Neural progenitor cell (in vitro differentiated cells): ENCODE results near the gene DRC1.

Source experiments
- EZH2 ChIP-seq: fragments of 200-600 bp; sonication (generic); IDR thresholded peaks from 2 replicates; pipeline ENCODE4 v1.6.1; 2017; ENCODE audit warnings: antibody characterized with exemption, mild to moderate bottlenecking, moderate library complexity
- EZH2phosphoT487 ChIP-seq: fragments of 200-600 bp; sonication (generic); IDR thresholded peaks from 2 replicates; pipeline ENCODE4 v1.6.1; 2017; ENCODE audit warnings: antibody characterized with exemption
- TF ChIP-seq, protein P1 (sequence below): fragments of 200-600 bp; sonication (generic); IDR thresholded peaks from 2 replicates; pipeline ENCODE4 v1.5.1; 2017; ENCODE audit warnings: antibody characterized with exemption, mild to moderate bottlenecking

DNA sequence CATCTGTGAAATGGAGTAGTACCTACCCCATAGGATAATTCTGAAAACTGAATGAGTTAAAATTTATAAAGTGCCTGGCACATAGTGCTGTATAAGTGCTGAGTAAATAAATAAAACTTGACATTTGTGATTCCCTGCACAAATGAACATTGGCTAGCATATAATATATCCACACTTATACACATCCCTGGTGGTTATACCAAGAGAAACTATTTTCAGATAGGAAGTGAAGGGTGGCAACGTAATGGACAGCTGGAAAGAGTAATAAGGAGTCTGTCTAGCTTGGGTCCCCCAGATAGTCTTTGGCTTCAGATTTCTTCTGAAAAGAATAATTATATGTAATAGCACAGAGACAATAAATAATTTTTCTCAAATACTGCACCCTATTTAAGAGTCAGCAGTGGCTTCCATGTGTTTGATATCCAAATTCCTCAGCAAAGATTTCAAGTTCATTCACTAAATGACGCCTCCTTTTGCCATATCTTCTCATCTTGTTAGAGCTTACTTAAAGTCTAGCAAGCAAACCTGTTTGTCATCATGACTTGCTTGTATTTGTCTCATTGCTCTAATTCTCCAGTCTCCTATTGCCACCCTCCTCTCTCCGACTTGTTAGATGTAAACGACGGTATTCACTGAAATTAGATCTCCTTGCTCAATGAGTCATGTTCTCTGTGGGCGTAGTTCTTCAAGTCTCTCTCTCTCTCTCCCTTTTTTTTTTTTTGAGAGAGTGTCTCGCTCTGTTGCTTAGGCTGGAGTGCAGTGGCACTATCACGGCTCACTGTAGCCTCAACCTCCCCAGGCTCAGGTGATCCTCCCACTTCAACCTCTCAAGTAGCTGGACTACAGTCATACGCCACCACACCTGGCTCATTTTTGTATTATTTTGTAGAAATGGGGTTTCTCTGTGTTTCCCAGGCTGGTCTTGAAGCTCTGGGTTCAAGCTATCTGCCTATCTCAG lies 46.4 kb upstream of the DRC1 start:
- no peak for TF ChIP-seq EZH2
- TF ChIP-seq, protein P1, sequence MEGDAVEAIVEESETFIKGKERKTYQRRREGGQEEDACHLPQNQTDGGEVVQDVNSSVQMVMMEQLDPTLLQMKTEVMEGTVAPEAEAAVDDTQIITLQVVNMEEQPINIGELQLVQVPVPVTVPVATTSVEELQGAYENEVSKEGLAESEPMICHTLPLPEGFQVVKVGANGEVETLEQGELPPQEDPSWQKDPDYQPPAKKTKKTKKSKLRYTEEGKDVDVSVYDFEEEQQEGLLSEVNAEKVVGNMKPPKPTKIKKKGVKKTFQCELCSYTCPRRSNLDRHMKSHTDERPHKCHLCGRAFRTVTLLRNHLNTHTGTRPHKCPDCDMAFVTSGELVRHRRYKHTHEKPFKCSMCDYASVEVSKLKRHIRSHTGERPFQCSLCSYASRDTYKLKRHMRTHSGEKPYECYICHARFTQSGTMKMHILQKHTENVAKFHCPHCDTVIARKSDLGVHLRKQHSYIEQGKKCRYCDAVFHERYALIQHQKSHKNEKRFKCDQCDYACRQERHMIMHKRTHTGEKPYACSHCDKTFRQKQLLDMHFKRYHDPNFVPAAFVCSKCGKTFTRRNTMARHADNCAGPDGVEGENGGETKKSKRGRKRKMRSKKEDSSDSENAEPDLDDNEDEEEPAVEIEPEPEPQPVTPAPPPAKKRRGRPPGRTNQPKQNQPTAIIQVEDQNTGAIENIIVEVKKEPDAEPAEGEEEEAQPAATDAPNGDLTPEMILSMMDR: no peak
- TF ChIP-seq EZH2phosphoT487: no peak
